ENCODE measurements around the gene ANK2.

GRCh38 chr4:113013751-113014150 is 35.7 kb upstream of the ANK2 start:
- TF ChIP-seq ZGPAT (CRISPR knock-in tag; IDR thresholded peaks at IDR 0.05) (no peak), HOMEZ (CRISPR knock-in tag; IDR thresholded peaks at IDR 0.05; ENCODE audit: low read depth) (no peak), ZNF446 (CRISPR knock-in tag; IDR thresholded peaks at IDR 0.05) (no peak), CTCF (CRISPR knock-in tag; IDR thresholded peaks at IDR 0.05) (no peak), ZNF549 (CRISPR knock-in tag; IDR thresholded peaks at IDR 0.05) (no peak), LBX2 (CRISPR knock-in tag; IDR thresholded peaks at IDR 0.05; ENCODE audit: borderline replicate concordance) (no peak), FOXM1 (CRISPR knock-in tag; IDR thresholded peaks at IDR 0.05) (no peak), SP1 (IDR thresholded peaks at IDR 0.05) (no peak), SP1 (CRISPR knock-in tag; IDR thresholded peaks at IDR 0.05) (no peak)
